Endodermal cell (in vitro differentiated cells): Measurements from ENCODE around the gene SPATA46. TPM values are rescaled to one million over a fixed set of nuclear protein-coding genes. Genes with fewer than 3 reads are reported as not detected.

Experiments
- DNase-seq: peaks from one replicate; pipeline ENCODE4 v3.0.0-alpha.2; 2017
- H3K27ac ChIP-seq: 2 replicates; pipeline ENCODE4 v1.5.1; 2013; ENCODE audit warnings: mild to moderate bottlenecking, low read depth, low read length, moderate library complexity
- H3K27me3 ChIP-seq: 2 replicates; pipeline ENCODE4 v1.6.1; 2013; ENCODE audit warnings: mild to moderate bottlenecking, low read length, moderate library complexity; ENCODE audit not compliant: insufficient read depth, control insufficient read depth, poor library complexity, severe bottlenecking
- H3K36me3 ChIP-seq: 2 replicates; pipeline ENCODE4 v1.7.0; 2013; ENCODE audit warnings: mild to moderate bottlenecking, low read length, moderate library complexity; ENCODE audit not compliant: control insufficient read depth, insufficient read depth
- H3K4me1 ChIP-seq: one replicate; pipeline ENCODE4 v1.7.0; 2013; ENCODE audit warnings: low read length; ENCODE audit not compliant: control insufficient read depth, insufficient read depth
- H3K4me3 ChIP-seq: 2 replicates; pipeline ENCODE4 v1.5.1; 2013; ENCODE audit warnings: mild to moderate bottlenecking, low read length, moderate library complexity
- H3K9ac ChIP-seq: 2 replicates; pipeline ENCODE4 v1.6.1; 2013; ENCODE audit warnings: mild to moderate bottlenecking, low read length, moderate library complexity; ENCODE audit not compliant: poor library complexity, severe bottlenecking; ENCODE audit errors: extremely low read depth
- H3K9me3 ChIP-seq: 2 replicates; pipeline ENCODE4 v1.6.1; 2013; ENCODE audit warnings: mild to moderate bottlenecking, low read length, moderate library complexity; ENCODE audit not compliant: control insufficient read depth
- H3K27ac Mint-ChIP-seq: 2 replicates; pipeline ENCODE4 v1.8.0; 2020; ENCODE audit warnings: mixed read lengths
- H3K27me3 Mint-ChIP-seq: 2 replicates; pipeline ENCODE4 v1.8.0; 2021; ENCODE audit warnings: mild to moderate bottlenecking, mixed read lengths; ENCODE audit not compliant: insufficient read depth
- H3K36me3 Mint-ChIP-seq: 2 replicates; pipeline ENCODE4 v1.8.0; 2020; ENCODE audit warnings: low read depth, mixed read lengths
- H3K4me1 Mint-ChIP-seq: 2 replicates; pipeline ENCODE4 v1.8.0; 2020; ENCODE audit warnings: mixed read lengths
- H3K4me3 Mint-ChIP-seq: 2 replicates; pipeline ENCODE4 v1.8.0; 2020; ENCODE audit warnings: mild to moderate bottlenecking, moderate library complexity, mixed read lengths
- H3K9me3 Mint-ChIP-seq: 2 replicates; pipeline ENCODE4 v1.8.0; 2020; ENCODE audit warnings: mild to moderate bottlenecking, mixed read lengths
- CTCF ChIP-seq: fragments of 200-600 bp; sonication (generic); conservative IDR thresholded peaks from 2 replicates; pipeline ENCODE4 v1.5.0; 2021; ENCODE audit warnings: antibody characterized with exemption, mild to moderate bottlenecking
- WGBS, 2 experiments: methylation state at CpG; one replicate each; pipeline versions ENCODE4 v1.1.5 to v1.1.7; 2013; ENCODE audit warnings: missing lambda C conversion rate in 2 of 2, mixed read lengths in 1 of 2; ENCODE audit not compliant: insufficient coverage in 1 of 2, insufficient read length in 1 of 2; 5-methylcytosine and 5-hydroxymethylcytosine counted together
- total RNA-seq, 2 donors: library from RNA; stranded (reverse); fragmentation: NEBNext Ultra II Directional in 1 of 2; extraction: Animal tissue kit (Norgen Biotek cat#: 25700) in 1 of 2; gene quantifications; 2 replicates in 1 of 2; 3 replicates in 1 of 2; pipeline ENCODE4 v1.2.1, GENCODE V29; 2021

Gene SPATA46
- total RNA-seq, 2 donors from 2014 or later = not detected

GRCh38 chr1:162407539-162407938 lies 30.9 kb upstream of the SPATA46 start:
- Mint-ChIP-seq H3K36me3 (no peaks in the 10 kb centered on the region), H3K4me3 (no peak overlapping the region), H3K9me3 (no peaks in the 10 kb centered on the region), H3K4me1 (peaks cover 10% of the 10 kb centered on the region), H3K27me3 (no peaks in the 10 kb centered on the region), H3K27ac (no peak overlapping the region)
- no peak for DNase-seq
- Histone ChIP-seq H3K27me3 (no peaks in the 10 kb centered on the region), H3K27ac (no peak overlapping the region), H3K9me3 (no peaks in the 10 kb centered on the region), H3K4me1 (peaks cover 6% of the 10 kb centered on the region), H3K4me3 (no peak overlapping the region), H3K9ac (no peak overlapping the region), H3K36me3 (no peaks in the 10 kb centered on the region)
- TF ChIP-seq CTCF = no peak
- WGBS, 2 experiments = 100% methylated on average over 1 of the region's 1 CpG; no CpG with 5 or more reads in 1 of the 2 experiments

GRCh38 chr1:162406811-162407210 lies 30.2 kb upstream of the SPATA46 start:
- 100% methylated on average over 1 to 2 of the region's 2 CpGs for WGBS, 2 experiments
- H3K27me3 Mint-ChIP-seq = no peaks in the 10 kb centered on the region
- no peaks in the 10 kb centered on the region for H3K9me3 Mint-ChIP-seq

GRCh38 chr1:162405800-162406199 lies 29.1 kb upstream of the SPATA46 start:
- Histone ChIP-seq H3K4me3 (no peak overlapping the region), H3K36me3 (no peaks in the 10 kb centered on the region), H3K9ac (no peak overlapping the region), H3K9me3 (no peaks in the 10 kb centered on the region), H3K27ac (no peak overlapping the region), H3K27me3 (no peaks in the 10 kb centered on the region), H3K4me1 (no peaks in the 10 kb centered on the region)
- Mint-ChIP-seq H3K4me3 (no peak overlapping the region), H3K36me3 (no peaks in the 10 kb centered on the region), H3K27me3 (no peaks in the 10 kb centered on the region), H3K9me3 (no peaks in the 10 kb centered on the region), H3K4me1 (no peaks in the 10 kb centered on the region), H3K27ac (no peak overlapping the region)
- no peak for DNase-seq
- 88 to 93% methylated on average over 5 of the region's 5 CpGs for WGBS, 2 experiments
- TF ChIP-seq CTCF = no peak

More at GRCh38 chr1:162406811-162407210, 30.2 kb upstream of the SPATA46 start:
- Histone ChIP-seq H3K9ac (no peak overlapping the region), H3K4me3 (no peak overlapping the region), H3K9me3 (no peaks in the 10 kb centered on the region), H3K27ac (no peak overlapping the region), H3K36me3 (no peaks in the 10 kb centered on the region), H3K27me3 (no peaks in the 10 kb centered on the region), H3K4me1 (peaks cover 3% of the 10 kb centered on the region)
- no peaks in the 10 kb centered on the region for H3K36me3 Mint-ChIP-seq
- H3K4me3 Mint-ChIP-seq = no peak overlapping the region
- no peak overlapping the region for H3K27ac Mint-ChIP-seq
- H3K4me1 Mint-ChIP-seq = peaks cover 4% of the 10 kb centered on the region
- no peak for DNase-seq
- TF ChIP-seq CTCF = no peak
